Measurements from ENCODE around the gene TLCD3A.

- TF ChIP-seq POLR2AphosphoS5 (IDR thresholded peaks at IDR 0.05; ENCODE audit: low read depth, low read length) (no peak), TAF1 (IDR thresholded peaks at IDR 0.05; ENCODE audit: borderline replicate concordance, low read depth, low read length) (no peak), CTCF (IDR thresholded peaks at IDR 0.05) (no peak), RAD21 (IDR thresholded peaks at IDR 0.05; ENCODE audit: low read length) (no peak), JUND (IDR thresholded peaks at IDR 0.05) (no peak), USF2 (IDR thresholded peaks at IDR 0.05; ENCODE audit: borderline replicate concordance, low read depth, low read length) (no peak), TCF12 (IDR thresholded peaks at IDR 0.05) (no peak), SIN3A (IDR thresholded peaks at IDR 0.05; ENCODE audit: borderline replicate concordance, low read depth, low read length) (no peak), NRF1 (IDR thresholded peaks at IDR 0.05; ENCODE audit: low read depth, low read length) (no peak), PBX3 (IDR thresholded peaks at IDR 0.05) (no peak), FOXJ3 (CRISPR knock-in tag; IDR thresholded peaks at IDR 0.05) (no peak), REST (IDR thresholded peaks at IDR 0.05; ENCODE audit: low read depth, low read length) (no peak), EZH2phosphoT487 (IDR thresholded peaks at IDR 0.05; ENCODE audit: borderline replicate concordance, low read depth) (no peak)
These were observed 6.7 kb upstream of the TLCD3A start for GRCh38 chr17:725746-726145.
